SK-N-MC (cell line): ENCODE measurements around the gene RPS26.

Source experiments
- EZH2 ChIP-seq: fragments of 200-600 bp; sonication (generic); IDR thresholded peaks from one replicate; pipeline ENCODE4 v1.6.1; 2017; ENCODE audit warnings: antibody characterized with exemption
- POLR2AphosphoS5 ChIP-seq: IDR thresholded peaks from 2 replicates; pipeline ENCODE4 v1.6.1; 2012; ENCODE audit warnings: mild to moderate bottlenecking, low read depth, low read length, borderline replicate concordance

DNA sequence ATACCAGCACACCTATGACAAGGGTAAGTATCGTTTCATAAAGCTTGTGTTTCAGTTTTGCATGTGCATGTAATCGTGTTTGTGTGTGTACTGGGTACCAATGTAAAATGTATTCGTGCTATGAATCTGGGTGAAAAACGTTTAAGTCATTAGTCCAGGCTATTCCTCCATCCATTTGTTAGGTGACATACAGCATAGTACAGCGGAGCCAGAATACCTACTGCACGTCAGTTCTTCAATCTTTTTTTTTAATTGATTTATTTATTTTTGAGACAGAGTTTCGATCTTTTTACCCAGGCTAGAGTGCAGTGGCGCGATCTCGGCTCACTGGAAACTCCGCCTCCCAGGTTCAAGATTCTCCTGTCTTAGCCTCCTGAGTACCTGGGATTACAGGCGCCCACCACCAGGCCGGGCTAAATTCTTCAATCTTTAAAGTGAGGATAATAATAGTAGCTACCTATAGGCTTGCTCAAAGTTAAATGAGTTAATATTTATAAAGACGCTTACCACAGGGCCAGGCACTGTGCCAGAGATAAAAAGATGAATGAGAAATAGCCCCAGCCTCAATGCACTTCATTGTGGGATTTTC lies 661 bp upstream of the RPS26 start:
- TF ChIP-seq POLR2AphosphoS5 (no peak), EZH2 (no peak)
